Putamen (tissue), 1 donor: ENCODE results near the gene DCUN1D1.

Experiments
- DNase-seq: peaks from one replicate; pipeline ENCODE4 v3.0.0-alpha.2; 2016; ENCODE audit warnings: low spot score

Gene DCUN1D1

DNA sequence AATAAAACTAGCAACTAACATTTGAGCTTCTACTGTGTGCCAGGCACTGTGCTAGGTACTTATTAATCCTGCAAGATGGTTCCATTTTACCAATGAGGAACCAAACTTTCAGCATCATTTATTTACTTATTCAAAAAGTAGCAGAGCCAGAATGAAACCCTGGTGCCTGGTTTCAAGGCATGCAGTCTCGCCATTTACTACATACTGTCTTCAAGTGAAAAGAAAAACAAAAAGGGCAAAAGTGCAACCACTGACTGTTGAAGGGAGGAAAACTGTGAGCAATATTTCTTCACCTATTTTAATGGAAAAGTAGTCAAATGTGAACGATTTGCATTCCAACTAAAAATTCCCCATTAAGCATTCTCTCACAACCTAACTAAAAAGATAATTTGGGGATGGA is 8.7 kb downstream of the DCUN1D1 start:
- no peak for DNase-seq

DNA sequence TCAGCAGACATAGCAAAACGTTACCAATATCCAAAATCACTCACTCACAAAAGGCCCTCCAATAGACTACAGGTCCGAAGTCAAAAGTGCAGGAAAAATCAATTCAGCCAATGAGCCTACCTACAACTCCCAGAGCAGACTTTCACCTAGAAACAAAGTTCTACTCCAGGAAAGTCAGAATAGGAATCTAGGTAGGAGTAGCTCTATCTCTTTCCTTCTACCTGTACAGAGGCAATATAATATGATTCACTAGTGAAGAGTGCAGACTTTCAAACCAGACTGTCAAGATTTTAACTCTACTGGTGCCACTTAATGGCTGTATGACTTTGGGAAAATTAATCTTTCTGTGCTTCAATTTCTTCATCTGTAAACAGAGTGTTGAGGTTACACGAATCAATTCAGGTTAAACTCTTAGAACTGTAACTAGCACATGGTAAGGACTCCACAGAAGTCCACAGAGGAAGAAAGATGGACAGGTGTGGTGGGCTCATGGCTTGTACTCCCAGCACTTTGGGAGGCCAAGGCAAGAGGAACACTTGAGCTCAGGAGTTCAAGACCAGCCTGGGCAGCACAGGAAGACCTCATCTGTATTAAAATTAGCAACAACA is 9.4 kb downstream of the DCUN1D1 start:
- DNase-seq = no peak

DNA sequence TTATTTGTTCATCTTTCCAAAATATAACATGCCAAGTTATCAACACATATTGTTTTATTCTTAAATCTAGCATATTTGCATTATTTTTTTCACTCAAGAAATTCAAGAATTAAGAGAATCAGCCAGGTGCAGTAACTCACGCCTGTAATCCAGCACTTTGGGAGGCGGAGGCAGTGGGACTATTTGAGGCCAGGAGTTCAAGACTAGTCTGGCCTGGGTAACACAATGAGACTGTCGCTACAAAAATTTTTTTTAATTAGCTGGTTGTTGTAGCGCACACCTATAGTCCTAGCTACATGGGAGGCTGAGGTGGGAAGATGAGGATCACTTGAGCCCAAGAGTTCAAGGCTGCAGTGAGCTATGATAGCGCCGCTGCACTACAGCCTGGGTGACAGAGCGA is 10.5 kb downstream of the DCUN1D1 start:
- DNase-seq = no peak

DNA sequence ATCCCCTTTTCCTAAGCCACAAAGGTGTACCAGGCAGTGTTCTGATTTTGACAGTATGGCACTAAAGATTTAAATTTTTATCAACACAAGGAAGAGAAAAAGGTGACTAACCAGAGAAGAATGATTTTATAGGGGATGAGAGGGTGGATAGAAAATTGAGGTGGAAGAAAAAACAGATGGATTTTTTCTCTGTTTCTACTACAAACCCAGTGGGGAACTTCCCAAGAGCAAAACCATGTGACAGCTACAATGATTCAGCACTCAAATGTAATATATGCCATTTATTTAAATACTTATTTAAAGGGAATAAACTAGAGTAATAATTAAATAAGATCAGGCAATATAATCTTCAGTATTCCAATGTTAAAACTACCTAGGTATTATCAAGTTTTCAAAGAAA is 11.1 kb downstream of the DCUN1D1 start:
- DNase-seq = no peak

DNA sequence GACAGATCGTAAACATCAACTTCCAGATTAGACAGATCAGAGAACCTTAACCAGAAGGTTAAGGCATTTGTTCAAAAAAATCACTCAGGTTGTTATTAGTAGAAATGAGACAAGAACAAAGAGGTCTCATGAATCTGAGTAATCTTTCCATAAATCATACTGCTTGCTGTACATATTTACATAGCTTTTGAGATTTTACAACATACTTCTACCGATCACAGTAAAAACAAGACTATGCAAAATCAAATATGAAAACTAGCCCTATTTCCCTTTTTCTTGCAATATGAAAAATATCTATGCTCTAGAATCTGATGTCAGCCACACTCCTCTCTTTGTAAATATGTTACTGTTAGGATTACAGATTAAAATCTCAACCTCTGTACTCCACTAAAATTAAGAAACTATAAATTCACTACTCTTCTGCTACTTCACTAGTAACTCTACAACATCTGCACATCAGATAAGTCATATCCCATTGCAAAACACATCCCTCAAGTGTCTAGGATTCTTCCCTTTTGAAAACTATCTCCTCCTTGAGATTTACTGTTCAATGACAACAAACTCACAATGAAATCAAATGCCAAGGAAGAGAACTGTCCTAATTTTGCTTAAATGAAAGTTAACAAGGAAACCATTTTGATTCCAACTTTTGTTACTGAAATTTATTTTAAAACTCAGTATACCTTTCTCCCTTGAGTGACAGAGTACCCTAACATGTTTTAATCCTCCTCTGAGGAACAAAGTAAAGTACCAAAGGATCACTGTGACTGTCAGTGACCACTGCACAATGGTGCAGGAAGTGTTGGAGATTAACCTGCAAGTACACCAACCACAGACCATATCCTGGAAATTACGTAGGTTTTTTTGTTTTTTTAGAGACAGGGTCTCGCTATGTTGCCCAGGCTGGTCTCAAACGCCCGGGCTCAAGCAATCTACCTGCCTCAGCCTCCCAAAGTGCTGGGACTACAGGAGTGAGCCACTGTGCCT is 12.8 kb downstream of the DCUN1D1 start:
- DNase-seq = no peak

DNA sequence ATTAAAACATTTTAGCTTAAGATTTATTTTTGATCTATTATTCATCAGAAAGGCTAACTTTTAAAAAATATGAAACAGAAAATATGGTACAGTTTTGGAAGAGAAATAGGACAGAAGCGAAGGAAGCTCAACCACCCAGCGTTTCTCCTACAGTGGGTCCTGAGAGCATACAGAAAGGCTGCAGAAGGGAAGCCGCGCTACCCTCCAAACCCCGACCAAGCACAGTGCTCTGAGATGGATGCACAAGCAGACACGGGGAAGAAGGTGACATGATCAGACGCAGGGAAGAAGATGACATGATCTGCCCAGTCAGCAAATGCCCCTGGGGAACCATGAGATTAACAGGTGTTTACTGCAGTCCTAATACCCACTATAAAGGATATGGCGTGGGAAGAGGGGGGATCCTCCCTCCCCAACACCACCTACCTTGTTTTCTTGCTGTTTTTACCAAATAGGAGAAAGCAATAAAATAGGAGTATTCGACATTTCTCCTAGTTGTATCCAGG is 14.4 kb downstream of the DCUN1D1 start:
- DNase-seq = no peak

DNA sequence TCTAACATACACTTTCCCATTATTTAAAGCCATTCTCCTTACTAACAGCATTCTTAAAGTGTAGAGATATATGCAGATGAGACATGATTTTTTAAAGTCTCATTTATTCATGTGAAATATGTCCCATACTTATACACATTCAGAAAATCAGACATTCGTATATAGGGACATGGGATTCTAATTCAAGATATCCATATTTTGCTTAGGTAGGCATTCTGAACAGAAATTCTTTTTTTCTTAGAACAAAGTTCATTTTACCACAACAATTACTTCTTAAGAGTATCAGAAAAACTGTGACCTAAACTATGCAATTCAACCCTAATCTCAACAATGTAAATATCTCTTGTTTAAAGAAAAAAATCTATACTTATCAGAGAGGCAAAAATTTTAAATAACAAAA is 16.2 kb downstream of the DCUN1D1 start:
- no peak for DNase-seq

DNA sequence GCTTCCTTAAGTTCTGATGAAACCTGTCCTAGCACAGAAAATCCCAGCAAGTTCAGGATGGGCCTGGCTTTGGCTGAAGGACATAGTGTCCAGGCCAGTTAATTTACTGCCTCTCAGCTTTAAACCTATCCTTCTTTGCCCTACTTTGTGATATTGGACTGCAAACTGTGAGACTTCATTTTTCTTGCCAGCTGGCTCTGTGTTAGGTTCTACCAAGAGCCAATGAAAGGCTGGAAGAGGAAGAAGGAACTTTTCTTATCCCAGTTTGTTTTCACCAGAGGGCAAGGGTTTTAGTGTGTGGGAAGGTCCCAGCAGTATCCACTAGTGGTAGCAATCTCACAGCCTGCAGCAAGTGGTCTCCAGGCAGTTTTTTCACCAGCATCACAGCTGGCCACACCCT is 18.2 kb downstream of the DCUN1D1 start:
- DNase-seq = no peak

DNA sequence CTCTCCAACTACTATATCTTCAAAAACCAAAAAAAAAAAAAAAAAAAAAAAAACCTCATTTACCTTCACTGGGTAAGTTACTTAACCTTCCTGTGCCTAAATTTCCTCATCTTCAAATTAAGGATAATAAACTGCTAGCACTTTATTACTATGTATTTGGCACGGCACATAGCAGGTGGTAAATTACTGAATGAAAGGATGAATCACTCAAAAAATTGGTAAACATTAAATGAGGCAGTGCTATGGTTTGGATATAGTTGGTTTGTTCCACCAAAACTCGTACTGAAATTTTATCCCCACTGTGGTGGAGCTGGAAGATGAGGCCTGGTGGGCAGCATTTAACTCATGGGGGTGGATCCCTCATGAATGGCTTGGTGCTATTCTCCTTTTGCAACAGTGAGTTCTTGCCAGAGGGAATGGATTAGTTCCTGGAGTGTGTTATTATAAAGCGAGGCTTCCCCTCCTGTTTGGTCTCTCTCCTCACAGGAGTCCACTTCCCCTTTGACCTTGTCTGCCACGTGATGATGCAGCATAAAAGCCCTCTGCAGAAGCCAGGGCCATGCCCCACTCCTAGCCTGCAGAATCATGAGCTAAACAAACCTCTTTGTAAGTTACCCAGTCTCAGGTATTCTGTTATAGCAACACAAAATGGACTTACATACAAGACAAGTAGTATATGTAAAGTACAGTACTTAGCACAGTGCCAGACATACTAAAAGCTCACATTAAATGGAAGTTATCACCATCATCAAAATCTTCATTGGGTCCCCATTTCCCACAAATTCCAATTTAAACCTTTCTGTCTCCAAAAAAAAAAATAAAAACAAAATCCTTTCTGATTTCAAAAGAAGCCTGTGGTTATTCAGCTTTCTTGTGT is 20.6 kb downstream of the DCUN1D1 start:
- no peak for DNase-seq

DNA sequence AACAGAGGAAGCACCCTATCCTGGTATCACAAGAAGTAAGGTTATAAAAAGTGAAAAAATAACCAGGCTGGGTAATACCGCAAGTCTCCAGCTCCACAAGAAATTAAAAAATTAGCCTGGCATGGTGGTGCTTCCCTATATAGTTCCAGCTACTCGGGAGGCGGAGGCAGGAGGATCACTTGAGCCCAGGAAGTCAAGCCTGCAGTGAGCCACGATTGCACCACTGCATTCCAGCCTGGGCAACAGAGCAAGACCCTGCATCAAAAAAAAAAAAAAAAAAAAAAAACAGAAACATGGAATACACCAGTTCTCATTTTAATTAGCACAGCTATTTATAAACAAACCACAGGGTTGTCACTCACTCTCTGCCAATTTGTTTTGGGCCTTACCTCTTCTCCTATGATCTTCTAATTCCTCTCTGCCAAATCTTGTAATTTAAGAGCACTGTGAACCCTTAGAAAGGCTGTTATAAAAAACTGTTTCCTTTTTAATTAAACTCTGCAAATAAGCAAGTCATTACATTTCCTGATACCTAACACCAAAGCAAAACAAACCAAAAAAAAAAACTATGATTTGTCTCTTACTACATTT is 22.6 kb downstream of the DCUN1D1 start:
- no peak for DNase-seq

DNA sequence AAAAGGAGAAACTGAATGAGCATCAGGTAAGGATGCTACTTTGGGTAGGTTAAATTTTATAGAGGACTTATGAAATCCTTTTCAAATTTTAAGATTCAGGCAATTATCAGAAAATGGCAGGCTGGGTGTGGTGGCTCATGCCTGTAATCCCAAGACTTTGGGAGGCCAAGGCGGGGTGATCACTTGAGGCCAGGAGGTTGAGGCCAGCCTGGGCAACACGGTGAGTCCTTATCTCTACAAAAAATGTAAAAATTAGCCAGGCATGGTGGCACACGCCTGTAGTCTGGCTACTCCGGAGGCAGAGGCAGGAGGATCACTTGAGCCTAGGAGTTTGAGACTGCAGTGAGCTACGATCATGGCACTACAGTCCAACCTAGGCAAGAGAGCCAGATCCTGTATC is 23.1 kb downstream of the DCUN1D1 start:
- DNase-seq = no peak

DNA sequence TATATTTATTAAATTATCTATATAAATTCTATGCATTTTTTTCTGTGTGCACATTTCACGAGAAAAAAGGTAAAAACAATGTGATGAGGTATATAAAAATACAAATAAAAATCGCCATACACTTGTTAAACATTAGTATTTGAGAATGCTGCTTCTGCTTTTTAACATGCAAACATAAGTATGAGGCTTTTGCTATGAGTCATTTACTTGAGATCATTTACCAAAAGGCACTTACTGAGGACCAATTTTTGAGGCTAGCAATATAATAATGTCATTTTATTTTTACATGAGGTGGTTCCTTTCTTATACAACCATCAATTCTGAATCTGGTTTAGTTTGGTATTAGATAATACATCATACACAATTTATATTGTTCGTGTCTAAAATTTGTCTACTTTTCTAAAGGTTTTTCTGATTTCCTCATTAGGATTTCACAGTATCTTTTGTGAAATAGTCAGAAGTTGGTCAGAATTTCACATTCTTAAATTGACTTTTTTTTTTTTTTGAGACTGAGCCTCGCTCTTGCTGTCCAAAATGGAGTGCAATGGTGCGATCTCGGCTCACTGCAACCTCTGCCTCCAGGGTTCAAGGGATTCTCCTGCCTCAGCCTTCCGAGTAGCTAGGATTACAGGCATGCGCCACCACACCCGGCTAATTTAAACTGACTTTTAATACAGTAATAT is 25.6 kb downstream of the DCUN1D1 start:
- DNase-seq = no peak

DNA sequence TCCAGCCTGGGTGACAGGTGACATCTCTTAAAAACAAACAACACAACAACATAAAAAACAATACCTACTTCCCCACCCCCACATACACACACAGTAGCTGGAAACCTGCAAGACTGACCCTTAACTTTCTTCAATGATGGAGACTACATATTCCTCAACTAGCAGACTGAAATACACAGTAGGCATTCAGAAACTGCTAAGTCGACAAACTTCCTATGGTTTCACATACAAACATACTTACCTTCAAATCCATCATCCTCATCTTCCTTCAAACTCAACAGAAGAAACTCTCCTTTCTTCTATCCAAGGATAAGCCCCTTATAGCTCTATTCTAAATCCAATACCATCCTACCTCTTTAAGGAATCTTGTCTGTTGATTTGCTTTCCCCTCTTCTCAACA is 30.6 kb downstream of the DCUN1D1 start:
- DNase-seq = no peak

DNA sequence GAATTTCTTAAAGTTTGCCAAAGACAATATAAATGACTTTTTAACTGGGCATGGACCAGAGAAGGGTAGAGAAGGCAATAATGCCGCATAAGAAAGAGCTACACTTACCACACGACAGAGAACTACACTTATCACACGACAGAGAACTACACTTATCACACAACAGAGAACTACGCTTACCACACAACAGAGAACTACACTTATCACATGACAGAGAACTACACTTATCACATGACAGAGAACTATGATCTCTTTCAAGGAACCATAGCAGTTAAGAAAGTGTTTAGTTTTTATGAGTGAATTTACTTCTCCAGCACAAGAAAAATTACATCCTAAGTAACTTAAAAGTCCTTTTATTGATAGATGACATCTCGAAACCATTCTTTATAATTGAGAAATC is 32.0 kb downstream of the DCUN1D1 start:
- no peak for DNase-seq

DNA sequence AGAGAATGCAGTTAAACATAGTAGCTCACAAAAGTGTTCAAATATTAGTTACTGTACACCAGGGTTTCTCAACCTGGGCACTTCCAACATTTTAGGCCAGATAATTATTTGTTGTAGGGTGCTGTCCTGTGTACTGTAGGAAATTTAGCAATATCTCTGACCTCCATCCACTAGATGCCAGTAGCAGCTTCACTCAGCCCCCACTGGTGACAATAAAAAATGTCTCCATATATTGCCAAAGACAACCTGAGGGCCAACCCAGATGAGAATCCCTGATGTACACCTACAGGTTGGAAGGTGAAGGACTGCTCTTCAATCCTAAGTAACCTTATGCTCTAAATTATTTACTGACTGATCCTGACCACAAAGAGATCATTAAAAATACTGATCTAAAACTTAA is 32.5 kb downstream of the DCUN1D1 start:
- no peak for DNase-seq

DNA sequence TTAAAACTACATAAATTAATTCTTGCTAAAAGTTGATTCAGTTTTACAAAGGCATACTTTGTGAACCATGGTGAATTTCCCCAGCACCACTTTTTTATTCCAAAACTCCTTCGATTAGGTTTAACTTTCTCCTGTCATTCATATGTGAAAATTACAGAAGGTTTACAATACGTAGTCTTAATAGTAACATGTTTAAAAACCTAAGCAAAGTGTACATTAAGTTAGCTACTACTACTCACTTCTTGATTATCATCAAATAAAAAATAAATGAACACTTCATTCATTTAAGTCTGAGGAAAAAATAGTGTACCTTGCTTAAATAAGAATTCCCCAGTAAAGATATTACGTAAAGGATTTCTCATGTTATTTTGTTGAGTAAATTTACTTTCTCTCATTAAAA is 38.6 kb downstream of the DCUN1D1 start:
- no peak for DNase-seq

DNA sequence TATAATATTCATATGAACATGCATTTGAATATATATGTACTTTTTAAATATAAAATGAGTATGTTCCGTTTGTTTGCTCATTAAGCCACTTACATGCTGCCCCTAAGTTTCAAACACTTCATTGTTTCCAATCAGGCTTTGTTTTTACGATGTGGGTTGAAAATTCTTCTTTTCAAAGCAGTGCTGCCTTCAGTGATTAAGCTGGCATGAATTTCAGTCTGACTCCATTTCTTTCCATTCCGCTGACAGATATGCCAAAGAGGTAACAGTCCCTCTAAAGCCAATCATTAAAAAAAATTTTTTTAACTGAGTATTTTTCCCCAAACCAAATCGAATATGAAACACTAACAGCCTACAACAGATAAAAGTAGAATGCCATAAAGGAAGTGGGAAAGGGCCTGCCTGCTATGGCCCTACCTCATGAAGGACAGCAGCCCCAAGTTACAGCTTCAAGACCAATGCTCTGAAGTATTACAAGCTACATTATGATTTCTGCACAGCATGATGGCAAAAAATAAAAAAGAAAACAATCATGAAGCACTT is 40.0 kb downstream of the DCUN1D1 start:
- no peak for DNase-seq

DNA sequence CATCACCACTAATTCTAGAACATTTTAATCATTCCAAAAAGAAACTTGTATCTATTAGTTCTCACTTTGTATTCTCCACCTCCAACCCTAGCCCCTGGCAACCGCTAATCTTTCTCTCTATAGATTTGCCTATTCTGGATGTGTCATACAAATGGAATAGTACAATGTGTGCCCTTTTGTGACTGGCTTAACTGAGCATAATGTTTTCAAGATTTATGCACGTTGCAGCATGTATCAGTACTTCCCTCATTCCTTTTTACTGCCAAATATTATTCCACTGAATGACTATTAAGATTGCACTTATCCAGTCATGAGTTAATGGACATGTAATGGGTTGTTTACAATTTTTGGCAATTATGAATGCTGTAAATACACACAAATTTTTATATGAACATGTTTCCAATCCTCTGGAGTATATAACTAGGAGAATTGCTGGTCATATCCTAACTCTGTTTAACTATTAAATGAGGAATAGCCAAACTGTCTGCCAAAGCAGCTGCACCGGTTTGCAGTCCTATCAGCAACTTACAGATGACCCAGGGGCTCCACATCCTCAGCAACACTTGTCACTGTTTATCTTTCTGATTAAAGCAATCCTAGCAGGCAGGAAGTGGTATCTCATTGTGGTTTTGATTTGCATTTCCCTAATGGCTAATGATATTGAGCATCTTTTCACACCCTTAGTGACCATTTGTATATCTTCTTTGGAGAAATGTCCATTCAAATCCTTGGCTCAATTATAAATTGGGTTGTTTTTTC is 42.9 kb downstream of the DCUN1D1 start:
- DNase-seq = no peak

DNA sequence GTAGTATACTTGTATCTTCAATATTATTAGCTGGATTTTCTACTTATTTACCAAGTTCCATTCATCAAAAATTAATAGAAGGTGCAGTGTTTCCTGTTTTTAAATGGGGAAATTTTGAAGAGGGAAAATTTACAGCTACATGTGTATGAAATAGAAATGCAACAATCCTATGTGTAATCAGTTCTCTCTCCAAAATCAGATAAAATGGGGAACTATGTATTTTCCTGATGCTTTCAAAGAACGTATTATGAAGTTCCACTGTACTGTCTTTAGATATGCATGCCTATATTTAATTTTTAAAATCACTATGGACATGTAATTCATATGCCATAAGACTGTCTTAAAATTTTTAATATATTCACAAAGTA is 43.4 kb downstream of the DCUN1D1 start:
- no peak for DNase-seq

DNA sequence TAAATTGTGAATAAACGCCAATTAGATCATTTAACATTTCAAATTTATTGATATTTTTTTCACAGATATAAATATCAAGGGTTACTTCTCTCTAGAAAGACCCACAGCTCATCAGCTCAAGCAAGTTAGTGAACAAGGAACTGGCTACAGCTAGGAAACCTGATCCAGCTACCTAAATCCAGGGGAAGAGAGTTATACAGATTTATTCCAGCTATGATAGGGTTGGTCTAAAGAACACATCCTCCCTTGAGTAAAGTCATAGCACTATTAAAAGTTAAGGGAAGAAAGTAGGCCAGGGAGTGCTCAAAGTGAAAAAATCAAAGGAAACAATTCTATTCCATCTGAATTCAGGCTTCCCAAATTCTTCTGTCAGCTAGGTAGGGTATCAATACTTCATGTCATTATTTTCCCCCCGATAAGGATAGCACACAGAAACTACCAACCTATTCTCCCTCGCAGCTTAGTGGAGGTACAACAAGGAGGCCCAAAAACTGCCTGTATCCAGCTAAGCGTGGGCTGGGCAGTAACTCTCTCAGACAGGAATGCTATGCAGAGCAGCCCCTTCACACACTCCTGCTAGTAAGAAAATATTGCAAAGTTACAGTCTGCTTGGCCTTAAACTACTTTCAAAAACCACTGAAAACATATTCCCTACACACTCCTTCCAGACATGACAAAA is 44.0 kb downstream of the DCUN1D1 start:
- DNase-seq = no peak
